SK-N-MC (cell line): ENCODE results near the gene CST1.
"Not testable (repeated sequence)": the region's sequence is repeated elsewhere in the genome, so short reads cannot be mapped to it uniquely, and the experiment has no call there.

ENCODE experiments used
- EZH2 ChIP-seq: fragments of 200-600 bp; sonication (generic); IDR thresholded peaks from one replicate; pipeline ENCODE4 v1.6.1; 2017; ENCODE audit warnings: antibody characterized with exemption
- POLR2AphosphoS5 ChIP-seq: IDR thresholded peaks from 2 replicates; pipeline ENCODE4 v1.6.1; 2012; ENCODE audit warnings: mild to moderate bottlenecking, low read depth, low read length, borderline replicate concordance

GRCh38 chr20:23755131-23755611 is 4.4 kb upstream of the CST1 start:
- not testable (repeated sequence) for TF ChIP-seq EZH2, POLR2AphosphoS5
